Large intestine (tissue), 3 donors: Measurements from ENCODE around the gene CLIP1. TPM values are rescaled to one million over a fixed set of nuclear protein-coding genes. Genes with fewer than 3 reads are reported as not detected.
"Not testable (repeated sequence)": the region's sequence is repeated elsewhere in the genome, so short reads cannot be mapped to it uniquely, and the experiment has no call there.

Source experiments
- DNase-seq, 2 donors: peaks; one replicate each; pipeline versions ENCODE4 v3.0.0 to v3.0.0-alpha.2; 2013
- H3K27ac ChIP-seq: one replicate; pipeline ENCODE4 v1.5.1; 2013; ENCODE audit warnings: low read length
- H3K27me3 ChIP-seq: 2 replicates; pipeline ENCODE4 v1.6.1; 2013; ENCODE audit warnings: low read length; ENCODE audit not compliant: control insufficient read depth, insufficient read depth
- H3K36me3 ChIP-seq: 2 replicates; pipeline ENCODE4 v1.6.1; 2013; ENCODE audit warnings: low read length; ENCODE audit not compliant: control insufficient read depth, insufficient read depth
- H3K4me1 ChIP-seq: one replicate; pipeline ENCODE4 v1.6.1; 2013; ENCODE audit warnings: low read length; ENCODE audit not compliant: control insufficient read depth, insufficient read depth
- H3K4me3 ChIP-seq: one replicate; pipeline ENCODE4 v1.5.1; 2013; ENCODE audit warnings: low read length
- H3K9me3 ChIP-seq: one replicate; pipeline ENCODE4 v1.6.1; 2013; ENCODE audit warnings: mild to moderate bottlenecking, low read depth, low read length, moderate library complexity; ENCODE audit not compliant: control insufficient read depth
- WGBS: methylation state at CpG from one replicate; pipeline ENCODE4 v1.1.5; 2013; ENCODE audit warnings: low lambda C conversion rate; ENCODE audit not compliant: insufficient coverage; 5-methylcytosine and 5-hydroxymethylcytosine counted together
- polyA plus RNA-seq: library from polyadenylated mRNA; unstranded; fragments of 120-200 nt; gene quantifications from one replicate; pipeline ENCODE4 v1.2.1, GENCODE V29; 2013

The CLIP1 gene
- polyA plus RNA-seq, 1 donor: 37.3 TPM

DNA sequence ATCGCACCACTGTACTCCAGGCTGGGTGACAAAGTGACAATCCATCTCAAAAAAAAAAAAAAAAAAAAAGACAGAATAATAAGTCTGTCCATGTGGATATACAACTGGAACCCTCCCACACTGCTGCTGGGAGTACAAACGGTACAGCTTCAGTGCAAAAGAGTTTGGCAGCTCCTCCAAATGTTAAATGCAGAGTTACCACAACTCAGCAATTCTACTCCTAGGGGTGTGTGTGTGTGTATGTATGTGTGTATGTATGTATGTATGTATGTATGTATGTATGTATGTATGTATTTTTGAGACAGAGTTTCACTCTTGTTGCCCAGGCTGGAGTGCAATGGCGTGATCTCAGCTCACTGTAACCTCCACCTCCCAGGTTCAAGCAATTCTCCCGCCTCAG is 163.5 kb downstream of the CLIP1 start:
- not testable (repeated sequence) for H3K4me1 ChIP-seq, H3K9me3 ChIP-seq, H3K4me3 ChIP-seq, H3K27me3 ChIP-seq, H3K27ac ChIP-seq, DNase-seq
- peaks cover 45% of the 10 kb centered on the region for H3K36me3 ChIP-seq
- WGBS: no CpG with 5 or more reads among the region's 4 CpGs

GRCh38 chr12:122258462-122258861 is 164.0 kb downstream of the CLIP1 start:
- not testable (repeated sequence) for H3K27me3 ChIP-seq, DNase-seq, H3K27ac ChIP-seq, H3K9me3 ChIP-seq, H3K4me3 ChIP-seq, H3K4me1 ChIP-seq
- no CpG with 5 or more reads among the region's 4 CpGs for WGBS
- peaks cover 45% of the 10 kb centered on the region for H3K36me3 ChIP-seq

DNA sequence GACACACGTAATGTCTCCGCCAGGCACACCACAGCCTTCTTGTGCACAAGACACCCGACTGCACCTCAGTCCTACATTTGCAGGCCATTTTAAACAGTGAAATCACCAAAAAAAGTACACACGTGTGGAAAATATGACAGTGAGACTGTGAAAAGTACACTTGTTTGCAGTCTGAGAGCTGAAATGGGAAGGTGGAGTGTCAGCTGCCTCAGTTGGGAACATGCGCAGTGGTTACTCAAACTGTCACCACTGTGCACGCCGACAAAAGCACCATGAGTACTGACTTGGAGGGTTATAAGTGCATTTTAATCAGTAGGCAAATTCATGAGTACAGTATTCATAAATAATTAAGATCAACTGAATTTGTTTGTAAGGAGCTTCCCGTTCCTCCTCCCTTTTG is 171.9 kb downstream of the CLIP1 start:
- H3K4me3 ChIP-seq: no peak overlapping the region
- WGBS: no CpG with 5 or more reads among the region's 8 CpGs
- no peak for DNase-seq
- no peaks in the 10 kb centered on the region for H3K9me3 ChIP-seq
- H3K27me3 ChIP-seq: no peaks in the 10 kb centered on the region
- H3K36me3 ChIP-seq: peaks cover 28% of the 10 kb centered on the region
- no peaks in the 10 kb centered on the region for H3K4me1 ChIP-seq
- no peak overlapping the region for H3K27ac ChIP-seq

DNA sequence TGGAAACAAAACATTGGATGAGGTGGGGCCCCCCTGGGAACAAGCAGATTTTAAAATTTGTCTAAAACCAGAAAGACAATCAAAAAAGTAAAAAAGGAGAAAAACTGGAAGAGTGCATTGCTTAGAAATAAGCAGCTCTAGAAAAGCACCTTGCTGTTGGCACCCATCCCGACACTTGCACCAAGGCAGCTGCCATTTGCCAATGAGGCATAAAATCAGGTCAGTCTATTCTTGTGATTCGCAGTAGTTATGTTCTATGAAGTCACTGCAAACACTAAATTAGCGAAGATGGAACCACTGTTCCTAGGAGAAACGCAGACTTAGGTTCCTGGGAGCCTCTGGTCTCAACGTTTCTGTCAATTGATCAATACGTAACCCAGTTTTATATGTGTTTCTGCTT is 172.4 kb downstream of the CLIP1 start:
- no CpG with 5 or more reads among the region's 6 CpGs for WGBS
- Histone ChIP-seq H3K36me3 (peaks cover 28% of the 10 kb centered on the region), H3K4me3 (no peak overlapping the region), H3K27ac (no peak overlapping the region), H3K27me3 (no peaks in the 10 kb centered on the region), H3K9me3 (no peaks in the 10 kb centered on the region), H3K4me1 (no peaks in the 10 kb centered on the region)
- DNase-seq: no peak

DNA sequence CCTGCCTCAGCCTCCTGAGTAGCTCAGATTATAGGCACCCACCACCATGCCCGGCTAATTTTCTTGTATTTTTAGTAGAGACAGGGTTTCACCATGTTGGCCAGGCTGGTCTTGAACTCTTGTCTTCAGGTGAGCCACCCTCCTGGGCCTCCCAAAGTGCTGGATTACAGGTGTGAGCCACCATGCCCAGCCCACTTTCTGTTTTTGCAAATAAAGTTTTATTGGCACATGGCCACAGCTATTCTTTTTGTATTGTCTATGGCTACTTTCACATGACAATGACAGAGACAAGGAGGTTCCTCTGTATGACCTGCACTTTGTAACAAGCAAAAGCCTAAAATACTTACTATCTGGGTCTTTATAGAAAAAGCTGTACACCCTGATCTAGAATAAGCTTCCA is 176.9 kb downstream of the CLIP1 start:
- Histone ChIP-seq H3K27ac (no peak overlapping the region), H3K27me3 (no peaks in the 10 kb centered on the region)

DNA sequence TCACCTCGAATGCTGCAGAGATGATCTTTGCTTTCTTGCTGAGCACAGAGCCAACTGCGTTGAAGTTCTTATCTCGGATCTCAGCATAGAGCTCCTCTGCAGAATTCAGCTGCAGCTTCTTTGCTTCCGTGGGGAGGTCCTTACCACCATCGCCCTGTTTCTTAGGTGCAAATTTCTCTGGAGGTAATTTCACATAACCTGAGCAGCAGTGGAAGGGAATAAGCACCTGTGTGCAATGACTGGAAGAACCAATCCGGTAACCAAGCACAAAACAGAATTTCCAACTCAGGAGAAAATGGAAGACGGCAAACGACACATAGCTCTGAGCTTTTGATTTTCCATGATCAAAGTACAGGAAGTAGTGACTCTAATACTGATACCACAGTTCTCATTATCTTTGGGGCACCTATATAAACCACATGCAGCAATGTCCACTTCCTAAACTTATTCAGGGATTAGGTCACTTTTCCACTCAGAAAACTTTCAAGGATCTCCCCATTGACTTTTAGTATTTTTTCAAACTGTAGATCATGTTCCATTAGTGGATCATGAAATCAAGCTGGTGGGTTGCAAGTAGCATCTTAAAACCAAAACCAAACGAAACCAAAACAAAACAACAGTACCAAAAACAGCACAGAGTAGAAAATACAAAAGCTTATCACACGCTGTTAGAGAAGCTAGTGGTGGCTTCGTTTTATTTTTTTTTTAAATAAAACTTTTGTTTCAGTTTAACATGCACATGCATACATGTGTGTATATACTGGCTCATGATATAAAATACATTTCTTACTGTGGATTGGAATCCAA is 177.7 kb downstream of the CLIP1 start:
- 90% methylated on average over 2 of the region's 11 CpGs for WGBS
- peaks cover 38% of the 10 kb centered on the region for H3K36me3 ChIP-seq
- H3K9me3 ChIP-seq: no peaks in the 10 kb centered on the region
- no peak overlapping the region for H3K27ac ChIP-seq
- no peak for DNase-seq
- no peaks in the 10 kb centered on the region for H3K4me1 ChIP-seq
- no peak overlapping the region for H3K4me3 ChIP-seq
- no peaks in the 10 kb centered on the region for H3K27me3 ChIP-seq

More for the DNA sequence above, 176.9 kb downstream of the CLIP1 start:
- H3K4me3 ChIP-seq: no peak overlapping the region
- H3K9me3 ChIP-seq: no peaks in the 10 kb centered on the region
- no peak for DNase-seq
- WGBS: 100% methylated on average over 1 of the region's 1 CpG
- peaks cover 43% of the 10 kb centered on the region for H3K36me3 ChIP-seq
- H3K4me1 ChIP-seq: no peaks in the 10 kb centered on the region

- Histone ChIP-seq H3K27ac (no peak overlapping the region), H3K4me1 (no peaks in the 10 kb centered on the region), H3K4me3 (no peak overlapping the region), H3K36me3 (peaks cover 33% of the 10 kb centered on the region), H3K27me3 (no peaks in the 10 kb centered on the region), H3K9me3 (no peaks in the 10 kb centered on the region)
- DNase-seq: no peak
- 88% methylated on average over 1 of the region's 6 CpGs for WGBS
Measured at GRCh38 chr12:122243965-122244364, 178.5 kb downstream of the CLIP1 start.

DNA sequence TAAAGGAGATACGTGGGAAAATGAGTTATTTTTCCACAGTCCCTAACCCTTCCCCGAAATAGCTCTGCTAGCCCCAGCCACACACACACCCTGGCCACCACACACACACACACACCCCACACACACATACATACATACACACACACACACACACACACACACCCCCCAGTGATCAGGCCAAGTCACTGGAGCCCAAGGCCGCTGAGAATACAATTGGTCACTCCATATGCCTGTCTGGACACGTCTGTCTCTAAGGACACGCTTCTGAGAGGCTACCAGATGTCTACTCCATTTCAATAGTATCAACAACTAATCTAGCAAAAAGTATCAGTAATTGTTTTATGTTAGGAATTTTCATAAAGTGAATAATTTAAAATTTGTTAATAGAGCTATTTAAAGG is 183.6 kb downstream of the CLIP1 start:
- no peak overlapping the region for H3K4me3 ChIP-seq
- DNase-seq: no peak
- no peaks in the 10 kb centered on the region for H3K9me3 ChIP-seq
- H3K27me3 ChIP-seq: no peaks in the 10 kb centered on the region
- WGBS: no CpG with 5 or more reads among the region's 5 CpGs
- no peak overlapping the region for H3K27ac ChIP-seq
- H3K4me1 ChIP-seq: no peaks in the 10 kb centered on the region
- peaks cover 49% of the 10 kb centered on the region for H3K36me3 ChIP-seq

DNA sequence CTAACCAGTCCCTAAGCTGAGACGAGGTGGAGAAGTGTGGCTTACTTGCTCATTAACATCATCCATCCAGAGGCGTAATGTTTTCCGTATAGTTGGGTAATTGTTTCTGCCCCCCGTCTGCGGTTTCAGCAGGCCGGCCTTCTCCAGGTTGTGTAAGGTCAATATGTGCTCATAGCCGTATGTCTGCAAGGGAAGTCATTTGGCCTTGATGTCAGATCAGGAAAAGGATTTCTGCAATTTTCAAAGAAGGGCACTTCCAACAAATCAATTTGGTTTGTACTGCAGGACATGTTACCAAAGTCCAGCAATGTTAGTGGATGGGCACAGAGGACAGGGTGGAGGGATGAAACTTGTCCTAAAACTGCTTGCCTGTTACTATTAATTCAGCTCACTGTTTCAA is 186.7 kb downstream of the CLIP1 start:
- no peak overlapping the region for H3K4me3 ChIP-seq
- WGBS: no CpG with 5 or more reads among the region's 7 CpGs
- H3K4me1 ChIP-seq: no peaks in the 10 kb centered on the region
- no peak for DNase-seq
- no peaks in the 10 kb centered on the region for H3K9me3 ChIP-seq
- H3K36me3 ChIP-seq: peaks cover 57% of the 10 kb centered on the region
- H3K27me3 ChIP-seq: no peaks in the 10 kb centered on the region
- H3K27ac ChIP-seq: no peak overlapping the region

GRCh38 chr12:122232691-122233090 is 189.8 kb downstream of the CLIP1 start:
- Histone ChIP-seq H3K36me3 (peaks cover 57% of the 10 kb centered on the region), H3K27ac (no peak overlapping the region), H3K27me3 (no peaks in the 10 kb centered on the region), H3K9me3 (no peaks in the 10 kb centered on the region), H3K4me1 (no peaks in the 10 kb centered on the region), H3K4me3 (no peak overlapping the region)
- no CpG with 5 or more reads among the region's 10 CpGs for WGBS
- no peak for DNase-seq

- H3K9me3 ChIP-seq: no peaks in the 10 kb centered on the region
- H3K27ac ChIP-seq: no peak overlapping the region
- H3K4me1 ChIP-seq: peaks cover 5% of the 10 kb centered on the region
- WGBS: no CpG with 5 or more reads among the region's 6 CpGs
- no peaks in the 10 kb centered on the region for H3K27me3 ChIP-seq
- H3K4me3 ChIP-seq: no peak overlapping the region
- no peak for DNase-seq
- peaks cover 48% of the 10 kb centered on the region for H3K36me3 ChIP-seq
Measured at GRCh38 chr12:122230798-122231197, 191.7 kb downstream of the CLIP1 start.
